Inflammatory macrophage treated with lipopolysaccharide for 1 hour (primary cell): ENCODE results near the gene SLC35G3.
A peak's percentile ranks its signal among the peaks of the same experiment; 100 is the strongest.
"Not testable (repeated sequence)": the region's sequence is repeated elsewhere in the genome, so short reads cannot be mapped to it uniquely, and the experiment has no call there.

Source experiments
- DNase-seq, 2 donors: peaks; one replicate each; pipeline ENCODE4 v3.0.0-alpha.2; 2020 to 2022

The SLC35G3 gene

GRCh38 chr17:35194001-35194400 lies at the start of gene SLC35G3:
TSS of gene SLC35G3 (minus strand) at chr17:35194393. CDS start at chr17:35194307, 86 bp downstream.
- not testable (repeated sequence) for DNase-seq

- peak; percentile 87 to 90 for DNase-seq
Measured at GRCh38 chr17:35243561-35244340, 49.6 kb upstream of the SLC35G3 start.

- peak; percentile 92 to 100 for DNase-seq
Measured at GRCh38 chr17:35242805-35243560, 48.8 kb upstream of the SLC35G3 start, which contains the start of gene SLFN5. TSS of gene SLFN5 (plus strand) at chr17:35243072. CDS start at chr17:35258691, 15,619 bp downstream.

DNA sequence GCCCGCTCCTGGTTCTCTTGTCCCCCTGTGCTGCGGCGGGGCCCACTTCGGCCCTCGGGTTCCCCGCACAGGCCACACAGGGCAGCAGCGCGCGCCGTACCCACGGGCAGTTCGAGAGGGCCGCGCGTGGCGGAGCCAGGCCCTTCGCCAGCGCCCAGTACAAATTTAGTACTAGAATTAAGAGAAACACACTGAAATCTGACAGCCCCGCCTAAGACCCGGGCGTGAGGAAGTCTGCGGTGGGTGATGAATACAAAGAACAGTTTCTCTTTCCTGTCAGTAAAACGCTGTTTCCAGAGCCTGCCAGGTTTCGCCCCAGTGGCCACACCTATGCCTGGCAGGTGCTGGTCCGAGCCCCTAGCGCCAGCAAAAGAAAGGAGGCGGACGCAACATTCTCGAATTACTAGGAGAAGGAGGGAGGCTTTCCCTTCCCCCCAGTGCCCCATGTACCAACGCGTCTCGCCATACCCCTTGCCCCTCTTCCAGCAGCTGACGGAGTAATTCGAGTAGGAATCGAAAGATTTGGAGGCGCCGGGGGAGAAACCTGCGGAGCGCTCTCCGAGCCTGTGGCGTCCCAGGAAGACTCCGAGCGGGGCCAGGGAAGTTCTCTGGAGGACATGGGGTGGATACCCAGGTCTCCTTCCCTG lies 48.1 kb upstream of the SLC35G3 start:
- peak; percentile 54 to 69 for DNase-seq

DNA sequence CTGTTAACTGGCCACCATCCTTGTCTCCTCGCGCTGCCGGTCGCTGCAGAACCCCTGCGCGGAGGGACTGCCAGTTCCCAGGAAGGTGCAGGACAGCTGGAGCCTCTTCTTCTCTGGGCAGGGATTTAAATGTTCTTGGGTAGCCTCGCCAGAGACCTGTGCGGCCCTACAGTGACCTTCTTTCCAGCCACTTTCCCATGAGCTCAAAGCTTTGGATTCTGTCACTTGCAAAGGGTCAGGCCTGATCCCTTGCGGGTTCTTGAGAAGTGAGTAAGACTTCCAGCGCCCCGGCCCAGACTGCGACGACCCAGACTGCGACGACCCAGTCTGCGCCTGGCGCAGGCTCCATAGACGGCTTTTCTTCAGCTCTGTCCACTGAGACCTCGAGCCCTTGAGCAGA lies 47.3 kb upstream of the SLC35G3 start:
- DNase-seq: no peak

GRCh38 chr17:35240861-35241260 lies 46.7 kb upstream of the SLC35G3 start:
- DNase-seq: no peak

- no peak for DNase-seq
Measured at GRCh38 chr17:35239823-35240222, 45.6 kb upstream of the SLC35G3 start.

GRCh38 chr17:35238821-35239220 lies 44.6 kb upstream of the SLC35G3 start:
- DNase-seq: no peak

DNA sequence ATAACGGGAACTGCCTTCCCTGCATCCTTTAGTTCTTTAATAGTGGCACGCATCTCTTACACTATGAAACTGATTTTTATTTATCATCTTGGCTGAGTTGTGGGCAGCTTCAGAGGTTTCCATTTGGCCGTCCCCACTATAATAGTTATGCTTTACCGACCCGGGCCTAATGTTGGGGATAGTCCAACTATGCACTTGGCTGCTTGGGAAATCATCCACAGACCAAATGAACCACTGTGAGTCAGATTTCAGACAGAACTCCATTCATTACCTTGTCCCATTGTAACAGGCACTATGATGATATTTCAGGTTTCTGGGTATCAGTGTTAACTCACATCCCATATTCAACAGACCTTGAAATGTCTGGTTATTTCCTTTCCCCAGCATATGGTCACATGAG lies 42.6 kb upstream of the SLC35G3 start:
- no peak for DNase-seq

- no peak for DNase-seq
Measured at GRCh38 chr17:35235917-35236316, 41.7 kb upstream of the SLC35G3 start.

GRCh38 chr17:35235289-35235688 lies 41.1 kb upstream of the SLC35G3 start:
- no peak for DNase-seq

GRCh38 chr17:35234315-35234714 lies 40.1 kb upstream of the SLC35G3 start:
- DNase-seq: not testable (repeated sequence)

- DNase-seq: no peak
Measured at GRCh38 chr17:35229638-35230037, 35.4 kb upstream of the SLC35G3 start.

- no peak for DNase-seq
Measured at GRCh38 chr17:35227546-35227945, 33.4 kb upstream of the SLC35G3 start.

DNA sequence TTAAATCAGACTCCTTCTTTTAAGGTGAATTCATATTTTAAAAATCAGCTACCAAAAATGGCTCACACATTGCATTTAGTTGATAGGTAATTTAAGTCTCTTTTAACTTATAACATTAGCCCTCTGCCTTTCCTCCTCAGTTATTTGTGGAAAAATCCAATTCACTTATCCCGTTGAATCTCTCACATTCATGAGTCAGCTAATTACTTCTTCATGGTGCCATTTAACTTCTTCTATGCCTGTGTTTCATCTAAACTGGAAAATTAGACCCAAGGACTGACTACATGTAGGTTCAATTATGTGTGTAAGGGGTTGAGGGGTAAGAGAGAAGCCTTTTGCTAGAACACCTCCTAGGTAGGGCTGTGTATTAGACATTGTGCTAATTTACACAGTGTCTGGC lies 30.2 kb upstream of the SLC35G3 start:
- no peak for DNase-seq

GRCh38 chr17:35222452-35222851 lies 28.3 kb upstream of the SLC35G3 start:
- DNase-seq: no peak

- DNase-seq: peak; percentile 70 to 73
Measured at GRCh38 chr17:35218915-35219314, 24.7 kb upstream of the SLC35G3 start.

- DNase-seq: no peak
Measured at GRCh38 chr17:35217107-35217506, 22.9 kb upstream of the SLC35G3 start.

GRCh38 chr17:35214631-35215273 lies 20.6 kb upstream of the SLC35G3 start:
- peak in 1 of 2 donors; percentile 13 for DNase-seq

- no peak for DNase-seq
Measured at GRCh38 chr17:35214192-35214591, 20.0 kb upstream of the SLC35G3 start.

DNA sequence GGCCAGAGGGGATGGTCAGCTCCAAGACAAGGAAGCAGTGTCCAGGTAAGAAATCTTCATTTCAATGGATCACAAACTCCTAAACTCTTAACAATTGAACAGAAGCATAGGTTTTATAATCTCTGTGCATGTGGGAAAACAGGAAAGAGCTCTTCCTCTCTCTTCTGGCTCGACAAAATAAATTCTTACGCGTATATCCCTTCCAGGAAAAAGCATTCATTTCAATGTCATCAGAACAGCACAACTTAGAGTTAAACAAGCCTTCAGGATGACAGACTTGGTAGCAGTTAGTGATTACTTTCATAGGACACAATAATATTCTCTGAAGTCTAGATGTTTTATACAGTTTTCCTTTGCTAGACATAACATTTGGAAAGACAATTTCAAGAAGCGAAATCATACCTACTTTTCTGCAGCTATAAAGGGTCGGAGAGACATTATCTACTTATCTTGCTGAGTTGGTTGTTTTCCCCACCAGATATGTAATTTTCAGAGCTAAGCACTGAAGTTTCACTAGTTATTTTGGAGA lies 19.3 kb upstream of the SLC35G3 start:
- no peak for DNase-seq

DNA sequence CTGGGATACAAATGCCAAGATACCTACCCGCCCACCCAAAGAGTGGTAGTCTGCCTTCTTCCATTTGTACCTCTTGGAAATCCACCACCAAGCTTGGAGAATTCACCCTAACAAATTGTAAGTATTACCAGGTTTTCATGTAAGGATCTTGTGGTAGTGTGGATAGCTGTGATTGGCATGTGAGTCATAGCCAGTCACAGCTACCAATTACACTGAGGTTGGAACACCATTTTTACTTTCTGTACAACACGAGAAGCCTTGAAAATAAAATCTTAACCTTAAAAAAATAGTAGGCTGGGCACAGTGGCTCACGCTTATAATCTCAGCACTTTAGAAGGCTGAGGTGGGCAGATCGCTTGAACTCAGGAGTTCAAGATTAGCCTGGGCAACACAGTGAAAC lies 18.5 kb upstream of the SLC35G3 start:
- DNase-seq: no peak

- DNase-seq: no peak
Measured at GRCh38 chr17:35210741-35211140, 16.5 kb upstream of the SLC35G3 start.
